Effector CD4-positive, alpha-beta T cell (primary cell): Measurements from ENCODE around the gene PDE8A.
"Not testable (repeated sequence)": the region's sequence is repeated elsewhere in the genome, so short reads cannot be mapped to it uniquely, and the experiment has no call there.

Experiments used
- DNase-seq: peaks from one replicate; pipeline ENCODE4 v3.0.0-alpha.2; 2020

Gene PDE8A

GRCh38 chr15:84991014-84991712, 9.5 kb downstream of the PDE8A start:
- DNase-seq: no peak

GRCh38 chr15:84992157-84992944, 10.7 kb downstream of the PDE8A start:
- no peak for DNase-seq

- DNase-seq: no peak
Observed at GRCh38 chr15:84996055-84996454, 14.4 kb downstream of the PDE8A start.

- DNase-seq: not testable (repeated sequence)
Observed at GRCh38 chr15:84996714-84997113, 15.1 kb downstream of the PDE8A start.

GRCh38 chr15:84997214-84997613, 15.6 kb downstream of the PDE8A start:
- DNase-seq: not testable (repeated sequence)

GRCh38 chr15:85000189-85000864, 18.7 kb downstream of the PDE8A start:
- DNase-seq: no peak

GRCh38 chr15:85000937-85001336, 19.3 kb downstream of the PDE8A start:
- no peak for DNase-seq

GRCh38 chr15:85002517-85002916, 20.9 kb downstream of the PDE8A start:
- DNase-seq: no peak

GRCh38 chr15:85003593-85004312, 22.1 kb downstream of the PDE8A start:
- DNase-seq: no peak

- no peak for DNase-seq
Observed at GRCh38 chr15:85004550-85004949, 22.9 kb downstream of the PDE8A start.

- DNase-seq: no peak
Observed at GRCh38 chr15:85005319-85005718, 23.7 kb downstream of the PDE8A start.

- no peak for DNase-seq
Observed at GRCh38 chr15:85005746-85006145, 24.1 kb downstream of the PDE8A start.

GRCh38 chr15:85006201-85006600, 24.5 kb downstream of the PDE8A start:
- DNase-seq: no peak

GRCh38 chr15:85006655-85007054, 25.0 kb downstream of the PDE8A start:
- no peak for DNase-seq

- no peak for DNase-seq
Observed at GRCh38 chr15:85007137-85007536, 25.5 kb downstream of the PDE8A start.

- no peak for DNase-seq
Observed at GRCh38 chr15:85007741-85008397, 26.2 kb downstream of the PDE8A start.

- DNase-seq: no peak
Observed at GRCh38 chr15:85008474-85009260, 27.0 kb downstream of the PDE8A start.

- no peak for DNase-seq
Observed at GRCh38 chr15:85009435-85009834, 27.8 kb downstream of the PDE8A start.

GRCh38 chr15:85010071-85010385, 28.4 kb downstream of the PDE8A start:
- DNase-seq: no peak

- no peak for DNase-seq
Observed at GRCh38 chr15:85010386-85011159, 28.9 kb downstream of the PDE8A start.

GRCh38 chr15:85011160-85011571, 29.5 kb downstream of the PDE8A start:
- DNase-seq: no peak
